Fibroblast of pulmonary artery (primary cell): Measurements from ENCODE around the gene ZMYND11.
A peak's percentile ranks its signal among the peaks of the same experiment; 100 is the strongest.

Experiments used
- DNase-seq: peaks from one replicate; pipeline ENCODE4 v3.0.0-alpha.2; 2010; ENCODE audit warnings: low read depth
- H3K4me3 ChIP-seq: replicated peaks from 2 replicates; pipeline ENCODE4 v1.5.1; 2011; ENCODE audit warnings: low read depth, mild to moderate bottlenecking, control low read depth, low read length, moderate library complexity
- TF ChIP-seq, protein P1 (sequence below): IDR thresholded peaks from 2 replicates; pipeline ENCODE4 v1.5.1; 2011; ENCODE audit warnings: mild to moderate bottlenecking, control low read depth, low read length, inconsistent platforms; ENCODE audit errors: missing control alignments

ZMYND11 gene

DNA sequence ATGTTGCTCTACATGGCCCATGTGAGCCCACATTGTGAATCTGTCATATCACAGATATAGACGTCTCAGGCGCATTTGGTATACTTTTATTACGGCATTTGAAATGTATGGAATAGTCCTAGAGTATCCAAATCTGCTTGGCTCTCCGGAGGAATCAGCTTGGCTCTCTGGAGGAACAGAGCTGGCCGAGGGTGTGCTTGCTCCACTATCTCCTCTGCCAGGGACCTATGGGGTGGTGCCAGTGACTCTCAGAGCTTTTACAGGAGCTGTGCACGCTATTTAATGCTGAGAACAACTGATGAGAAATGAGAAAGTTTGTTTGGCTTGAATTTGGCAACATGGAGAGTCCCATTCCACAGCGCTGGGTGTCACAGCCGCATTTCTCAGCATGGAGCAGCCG lies 144.0 kb downstream of the ZMYND11 start:
- DNase-seq: no peak
- TF ChIP-seq, protein P1, sequence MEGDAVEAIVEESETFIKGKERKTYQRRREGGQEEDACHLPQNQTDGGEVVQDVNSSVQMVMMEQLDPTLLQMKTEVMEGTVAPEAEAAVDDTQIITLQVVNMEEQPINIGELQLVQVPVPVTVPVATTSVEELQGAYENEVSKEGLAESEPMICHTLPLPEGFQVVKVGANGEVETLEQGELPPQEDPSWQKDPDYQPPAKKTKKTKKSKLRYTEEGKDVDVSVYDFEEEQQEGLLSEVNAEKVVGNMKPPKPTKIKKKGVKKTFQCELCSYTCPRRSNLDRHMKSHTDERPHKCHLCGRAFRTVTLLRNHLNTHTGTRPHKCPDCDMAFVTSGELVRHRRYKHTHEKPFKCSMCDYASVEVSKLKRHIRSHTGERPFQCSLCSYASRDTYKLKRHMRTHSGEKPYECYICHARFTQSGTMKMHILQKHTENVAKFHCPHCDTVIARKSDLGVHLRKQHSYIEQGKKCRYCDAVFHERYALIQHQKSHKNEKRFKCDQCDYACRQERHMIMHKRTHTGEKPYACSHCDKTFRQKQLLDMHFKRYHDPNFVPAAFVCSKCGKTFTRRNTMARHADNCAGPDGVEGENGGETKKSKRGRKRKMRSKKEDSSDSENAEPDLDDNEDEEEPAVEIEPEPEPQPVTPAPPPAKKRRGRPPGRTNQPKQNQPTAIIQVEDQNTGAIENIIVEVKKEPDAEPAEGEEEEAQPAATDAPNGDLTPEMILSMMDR: no peak
- H3K4me3 ChIP-seq: no peak overlapping the region

DNA sequence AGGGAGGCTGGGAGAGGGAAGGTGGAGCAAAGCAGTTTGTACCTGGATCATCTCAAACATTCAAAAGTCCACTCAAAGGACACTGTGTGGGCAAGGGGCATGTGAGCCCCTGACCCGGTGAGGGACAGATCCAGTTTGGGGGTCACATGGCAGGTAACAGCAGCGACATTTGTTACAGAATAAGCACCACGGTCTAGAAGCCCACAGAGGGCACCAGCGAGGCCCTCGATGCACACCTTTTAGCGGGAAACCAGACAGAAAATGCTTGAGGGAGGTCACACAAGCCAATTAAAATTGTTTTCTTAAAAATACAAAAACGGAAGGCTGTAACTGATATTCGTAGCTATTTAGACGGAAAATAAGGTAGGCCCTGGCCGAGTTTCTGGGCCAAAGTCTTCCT lies 144.4 kb downstream of the ZMYND11 start:
- TF ChIP-seq, protein P1: no peak
- no peak for DNase-seq
- H3K4me3 ChIP-seq: no peak overlapping the region

DNA sequence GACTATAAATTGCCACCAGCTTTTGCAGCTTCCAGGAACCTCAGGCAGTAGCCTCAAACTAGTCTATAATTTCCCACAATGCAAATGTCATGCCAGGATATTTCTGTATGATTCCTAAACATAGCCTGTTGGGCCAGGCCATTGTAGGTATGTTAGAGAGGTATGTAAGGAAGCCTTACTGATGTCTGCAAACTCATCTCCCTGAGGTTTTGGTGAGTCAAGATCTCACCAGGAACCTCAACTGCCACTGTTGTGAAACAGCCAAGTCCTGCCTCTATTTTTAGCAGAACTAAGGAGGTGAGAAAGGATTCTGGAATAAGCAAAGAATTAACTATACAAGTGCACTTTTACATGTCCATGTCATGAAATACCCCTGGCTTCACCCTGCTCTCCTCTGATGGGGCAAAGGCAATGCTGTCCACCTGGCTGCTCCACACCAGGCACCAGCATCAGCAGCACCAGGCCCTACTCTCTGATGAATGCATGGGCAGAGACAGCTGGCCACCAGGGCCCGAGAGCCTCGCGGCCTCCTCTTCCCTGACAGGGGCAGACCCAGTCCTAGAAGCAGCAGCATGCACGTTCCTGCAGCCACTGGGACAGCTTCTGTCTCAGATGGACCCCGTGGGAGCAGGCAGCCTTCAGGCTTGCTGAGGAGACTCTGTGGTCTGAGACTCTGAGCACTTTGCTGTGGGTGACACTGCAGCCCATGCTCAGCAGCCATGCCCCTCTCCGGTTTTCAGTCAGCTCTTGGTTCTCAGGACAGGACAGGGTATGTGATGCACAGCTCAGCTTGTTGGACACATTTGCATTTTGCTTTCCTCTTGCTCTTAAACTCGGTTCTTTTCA lies 147.3 kb downstream of the ZMYND11 start:
- DNase-seq: peak; percentile 17
- TF ChIP-seq, protein P1: no peak
- H3K4me3 ChIP-seq: no peak overlapping the region

DNA sequence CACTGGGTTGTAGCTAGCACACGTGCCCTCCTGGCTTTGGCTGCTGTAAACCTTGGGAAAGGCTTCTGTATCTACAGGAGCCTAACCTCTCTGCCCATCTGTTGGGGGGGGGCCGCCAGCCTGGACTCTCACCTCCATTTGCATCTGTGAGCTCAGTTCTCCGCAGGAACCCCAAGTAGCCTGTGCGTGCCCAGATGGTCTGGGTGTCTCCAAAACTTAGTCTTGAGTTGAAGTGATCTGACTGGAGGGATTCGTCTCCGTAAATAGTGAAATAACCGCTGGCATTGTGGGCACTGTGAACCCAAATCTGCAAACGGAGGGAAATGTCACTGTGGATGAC lies 147.9 kb downstream of the ZMYND11 start:
- no peak for DNase-seq
- TF ChIP-seq, protein P1: no peak
- no peak overlapping the region for H3K4me3 ChIP-seq

DNA sequence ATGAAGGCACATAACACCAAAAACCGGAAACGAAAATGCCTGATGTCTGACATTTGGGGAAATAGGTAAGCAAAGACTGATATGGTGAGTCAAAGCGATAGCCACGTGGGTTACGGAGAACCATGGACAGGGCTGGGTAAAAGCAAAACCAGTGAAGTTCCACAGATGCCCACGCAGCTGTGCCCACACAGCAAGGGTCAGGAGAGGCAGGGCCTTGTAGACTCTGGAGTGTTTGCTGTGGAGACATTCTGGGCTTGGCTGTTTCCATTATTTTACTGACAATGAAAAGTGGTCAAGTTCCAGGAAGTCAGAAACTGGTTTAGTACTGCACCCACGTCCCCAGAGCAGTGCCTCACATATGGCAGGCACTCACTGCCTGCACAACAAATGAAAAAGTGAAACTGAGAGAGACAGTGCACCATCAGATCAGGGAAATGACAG lies 148.7 kb downstream of the ZMYND11 start:
- DNase-seq: no peak
- TF ChIP-seq, protein P1: no peak
- no peak overlapping the region for H3K4me3 ChIP-seq

DNA sequence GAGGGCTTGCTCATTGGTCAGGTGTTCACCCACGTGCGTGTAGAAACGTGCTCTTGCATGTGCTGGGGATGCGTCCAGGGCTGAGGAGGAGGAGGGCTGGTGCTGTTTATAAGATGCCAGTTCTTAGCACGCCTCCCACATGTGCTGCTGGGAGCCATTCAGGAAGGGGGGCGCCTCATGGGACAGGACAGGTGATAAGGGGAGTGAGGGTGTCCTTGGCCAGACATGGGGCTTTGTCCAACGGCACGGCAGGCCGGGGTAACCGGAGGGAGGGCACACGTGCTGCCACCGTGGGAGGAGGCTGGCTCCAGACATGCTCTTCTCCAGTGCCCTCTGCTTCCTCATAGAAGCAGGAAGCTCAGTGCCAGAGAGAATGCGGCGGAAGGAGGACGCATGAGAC lies 150.0 kb downstream of the ZMYND11 start:
- H3K4me3 ChIP-seq: no peak overlapping the region
- DNase-seq: no peak
- TF ChIP-seq, protein P1: no peak
